Tibial artery (tissue), 4 donors: Measurements from ENCODE around the gene DISC1.
A peak's percentile ranks its signal among the peaks of the same experiment; 100 is the strongest.

Source experiments
- DNase-seq, 2 donors: peaks; one replicate each; pipeline ENCODE4 v3.0.0-alpha.2; 2019
- H3K27ac ChIP-seq, 2 donors: fragments of 200-600 bp; sonication (generic) in 1 of 2; 1 replicate in 1 of 2; 2 replicates in 1 of 2; pipeline ENCODE4 v1.5.1; 2018 to 2019; ENCODE audit warnings: mild to moderate bottlenecking in 1 of 2
- H3K27me3 ChIP-seq, 2 donors: fragments of 200-600 bp; sonication (generic) in 1 of 2; one replicate each; pipeline versions ENCODE4 v1.5.1 to v1.6.0; 2016 to 2019
- H3K36me3 ChIP-seq, 3 donors: fragments of 200-600 bp; sonication (generic) in 2 of 3; one replicate each; pipeline ENCODE4 v1.5.1; 2016 to 2019; ENCODE audit warnings: mild to moderate bottlenecking in 2 of 3
- H3K4me1 ChIP-seq, 4 donors: fragments of 200-600 bp; sonication (generic) in 2 of 4; 1 replicate in 3 of 4; 2 replicates in 1 of 4; pipeline ENCODE4 v1.5.1; 2016 to 2019
- H3K4me3 ChIP-seq, 2 donors: fragments of 200-600 bp; sonication (generic) in 1 of 2; 1 replicate in 1 of 2; 2 replicates in 1 of 2; pipeline ENCODE4 v1.5.1; 2018 to 2019; ENCODE audit warnings: mild to moderate bottlenecking in 2 of 2
- H3K9me3 ChIP-seq, 3 donors: fragments of 200-600 bp; sonication (generic) in 1 of 3; one replicate each; pipeline ENCODE4 v1.5.1; 2016 to 2019
- intact Hi-C: fragments of 100-400 bp; cut with DNase I; formaldehyde crosslinking; loops from one replicate; pipeline ENCODE4 v1.15.0; 2023; ENCODE audit warnings: low total_unique reads
- TF ChIP-seq, protein P1 (sequence below), 2 experiments: fragments of 200-600 bp in 1 of 2; fragments of 450-650 bp in 1 of 2; IDR thresholded peaks; one replicate each; pipeline ENCODE4 v1.5.1; 2017 to 2019; ENCODE audit warnings: antibody characterized with exemption in 2 of 2, mild to moderate bottlenecking in 1 of 2, moderate library complexity in 1 of 2

Gene DISC1

DNA sequence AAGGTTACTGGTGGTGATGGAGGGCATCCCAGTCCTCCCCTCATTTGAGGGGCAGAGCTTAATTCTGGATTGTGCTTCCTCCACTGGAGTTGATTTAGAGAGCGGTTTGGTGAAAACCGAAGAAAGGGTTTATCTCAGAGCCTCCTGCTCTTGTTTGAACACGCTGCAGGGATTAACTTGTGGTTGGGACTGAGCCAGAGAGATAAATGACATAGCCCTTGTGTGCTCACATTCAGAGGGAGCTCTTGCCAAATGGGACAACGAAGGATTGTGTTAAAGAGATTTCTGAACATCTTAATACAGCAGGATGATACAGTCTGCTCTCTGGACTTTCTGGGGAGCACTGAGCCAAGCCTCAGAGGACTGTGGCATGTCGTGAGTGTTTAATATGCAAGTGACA, 308.2 kb downstream of the DISC1 start:
- H3K4me3 ChIP-seq: no peak overlapping the region
- H3K36me3 ChIP-seq: no peaks in the 10 kb centered on the region
- peaks cover 0 to 14% (median 0%) of the 10 kb centered on the region in 3 donors for H3K9me3 ChIP-seq
- no peaks in the 10 kb centered on the region for H3K27me3 ChIP-seq
- intact Hi-C loops: no loop called here
- TF ChIP-seq, protein P1, sequence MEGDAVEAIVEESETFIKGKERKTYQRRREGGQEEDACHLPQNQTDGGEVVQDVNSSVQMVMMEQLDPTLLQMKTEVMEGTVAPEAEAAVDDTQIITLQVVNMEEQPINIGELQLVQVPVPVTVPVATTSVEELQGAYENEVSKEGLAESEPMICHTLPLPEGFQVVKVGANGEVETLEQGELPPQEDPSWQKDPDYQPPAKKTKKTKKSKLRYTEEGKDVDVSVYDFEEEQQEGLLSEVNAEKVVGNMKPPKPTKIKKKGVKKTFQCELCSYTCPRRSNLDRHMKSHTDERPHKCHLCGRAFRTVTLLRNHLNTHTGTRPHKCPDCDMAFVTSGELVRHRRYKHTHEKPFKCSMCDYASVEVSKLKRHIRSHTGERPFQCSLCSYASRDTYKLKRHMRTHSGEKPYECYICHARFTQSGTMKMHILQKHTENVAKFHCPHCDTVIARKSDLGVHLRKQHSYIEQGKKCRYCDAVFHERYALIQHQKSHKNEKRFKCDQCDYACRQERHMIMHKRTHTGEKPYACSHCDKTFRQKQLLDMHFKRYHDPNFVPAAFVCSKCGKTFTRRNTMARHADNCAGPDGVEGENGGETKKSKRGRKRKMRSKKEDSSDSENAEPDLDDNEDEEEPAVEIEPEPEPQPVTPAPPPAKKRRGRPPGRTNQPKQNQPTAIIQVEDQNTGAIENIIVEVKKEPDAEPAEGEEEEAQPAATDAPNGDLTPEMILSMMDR (IDR thresholded peaks at IDR 0.05): no peak
- no peaks in the 10 kb centered on the region for H3K4me1 ChIP-seq
- no peak overlapping the region for H3K27ac ChIP-seq
- DNase-seq: no peak

DNA sequence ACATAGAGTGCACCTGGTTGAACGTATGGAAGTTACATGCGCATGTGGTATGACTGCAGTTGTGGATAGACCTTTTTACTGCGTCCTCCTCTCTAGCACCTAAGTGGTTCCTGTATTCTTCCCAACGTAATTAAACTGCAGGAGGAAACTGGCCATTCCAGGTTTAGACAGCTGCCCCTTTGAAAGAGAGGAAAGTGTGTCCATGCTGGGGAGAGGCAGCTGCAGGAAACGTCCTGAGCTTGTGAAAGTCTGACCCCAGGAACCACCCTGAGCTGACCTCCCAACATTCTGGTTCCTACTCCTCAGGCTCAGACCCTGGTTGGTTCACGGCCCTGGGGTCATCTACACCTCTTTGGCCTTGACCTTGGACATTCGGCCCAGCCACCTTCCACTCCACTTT, 309.3 kb downstream of the DISC1 start:
- Histone ChIP-seq H3K27ac (no peak overlapping the region), H3K4me3 (no peak overlapping the region), H3K36me3 (no peaks in the 10 kb centered on the region), H3K9me3 (peaks cover 0 to 14% (median 0%) of the 10 kb centered on the region in 3 donors), H3K4me1 (no peaks in the 10 kb centered on the region), H3K27me3 (no peaks in the 10 kb centered on the region)
- DNase-seq: no peak
- TF ChIP-seq, protein P1 (IDR thresholded peaks at IDR 0.05): no peak
- intact Hi-C loops: no loop called here

DNA sequence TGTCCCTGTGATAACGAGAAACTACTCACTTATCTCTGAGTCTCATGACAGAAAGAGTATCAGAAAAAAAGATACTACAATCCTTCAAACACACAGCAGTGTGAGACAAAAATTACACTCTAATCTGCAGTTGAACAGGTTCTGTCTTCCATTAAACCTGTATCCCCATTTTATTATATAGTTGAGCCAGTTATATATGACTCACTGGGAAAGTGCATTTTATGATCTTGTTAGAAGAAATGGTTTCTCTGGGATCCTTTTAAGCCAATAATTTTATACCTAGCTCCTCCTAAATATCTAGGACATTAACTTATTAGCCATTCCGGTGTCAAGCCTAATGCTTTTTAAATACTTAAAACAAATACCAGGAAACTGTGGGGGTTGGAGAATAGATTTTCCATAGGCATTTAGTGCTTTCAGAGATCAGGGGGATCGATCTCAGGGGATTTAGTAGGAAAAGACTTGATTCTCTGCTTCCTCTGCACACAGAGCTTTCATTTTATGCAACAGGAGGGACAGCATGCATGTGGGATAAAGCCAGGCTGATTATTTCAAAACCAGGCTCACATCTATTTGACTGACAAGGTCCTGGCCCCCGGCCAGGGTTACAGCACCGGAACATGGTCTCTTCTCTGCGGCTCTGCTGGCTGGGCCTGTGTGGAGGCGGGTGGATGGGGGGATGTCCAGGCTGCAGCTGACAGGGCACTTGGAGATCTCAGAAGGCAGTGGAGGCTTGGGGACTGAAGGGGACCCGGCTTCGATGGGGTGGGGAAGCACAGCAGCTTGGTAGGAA, 310.6 kb downstream of the DISC1 start:
- TF ChIP-seq, protein P1 (IDR thresholded peaks at IDR 0.05): no peak
- no peak overlapping the region for H3K4me3 ChIP-seq
- intact Hi-C loops: no loop called here
- H3K4me1 ChIP-seq: no peaks in the 10 kb centered on the region
- H3K27me3 ChIP-seq: no peaks in the 10 kb centered on the region
- H3K9me3 ChIP-seq: peaks cover 0 to 7% (median 0%) of the 10 kb centered on the region in 3 donors
- H3K27ac ChIP-seq: no peak overlapping the region
- no peaks in the 10 kb centered on the region for H3K36me3 ChIP-seq
- DNase-seq: peak in 1 of 2 donors; percentile 46

DNA sequence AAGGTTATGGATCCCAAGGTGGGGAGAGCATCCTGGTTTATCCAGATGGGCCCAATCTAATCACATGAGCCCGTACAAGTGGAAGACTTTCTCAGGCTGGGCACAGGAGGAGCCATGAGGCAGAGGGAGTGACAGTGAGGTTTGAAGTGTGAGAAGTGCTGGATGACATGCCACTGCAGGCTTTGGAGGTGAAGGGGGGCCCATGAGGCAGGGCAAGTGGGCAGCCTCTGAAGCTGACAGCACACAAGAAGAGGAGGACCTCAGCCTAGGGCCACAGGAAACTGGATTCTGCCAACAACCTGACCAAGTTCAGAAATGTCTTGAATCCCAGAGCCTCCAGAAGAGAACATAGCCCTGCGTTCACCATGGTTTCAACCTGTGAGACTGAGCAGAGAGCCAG, 311.6 kb downstream of the DISC1 start:
- TF ChIP-seq, protein P1 (IDR thresholded peaks at IDR 0.05): no peak
- Histone ChIP-seq H3K27me3 (no peaks in the 10 kb centered on the region), H3K27ac (no peak overlapping the region), H3K36me3 (no peaks in the 10 kb centered on the region), H3K9me3 (no peaks in the 10 kb centered on the region), H3K4me1 (no peaks in the 10 kb centered on the region), H3K4me3 (no peak overlapping the region)
- intact Hi-C loops: no loop called here
- DNase-seq: no peak

DNA sequence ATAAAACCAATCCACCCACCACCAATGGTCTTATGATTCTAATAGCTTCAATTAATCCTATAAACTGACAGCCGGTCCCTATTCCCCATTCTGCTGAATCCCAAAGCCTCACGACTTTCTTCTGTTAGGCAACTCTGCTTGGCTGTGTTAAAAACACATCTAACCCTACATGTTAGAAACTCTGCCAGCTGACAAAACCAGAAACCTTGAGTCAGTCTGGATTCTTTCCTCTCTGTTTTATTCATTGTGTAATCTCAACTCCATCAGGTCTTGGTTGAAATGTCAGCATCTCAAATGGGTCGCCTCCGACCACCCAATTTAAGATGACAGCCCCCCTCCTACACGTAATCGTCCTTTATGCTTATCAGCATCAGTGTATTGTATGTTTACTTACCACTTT, 312.1 kb downstream of the DISC1 start:
- no peak for DNase-seq
- intact Hi-C loops: no loop called here
- no peak overlapping the region for H3K27ac ChIP-seq
- H3K27me3 ChIP-seq: no peaks in the 10 kb centered on the region
- H3K4me1 ChIP-seq: no peaks in the 10 kb centered on the region
- no peak overlapping the region for H3K4me3 ChIP-seq
- H3K9me3 ChIP-seq: no peaks in the 10 kb centered on the region
- TF ChIP-seq, protein P1 (IDR thresholded peaks at IDR 0.05): no peak
- H3K36me3 ChIP-seq: no peaks in the 10 kb centered on the region
